Right ventricle myocardium inferior (tissue), 1 donor: ENCODE measurements around the gene HNRNPL. TPM values are rescaled to one million over a fixed set of nuclear protein-coding genes. Genes with fewer than 3 reads are reported as not detected.
"Not testable (repeated sequence)": the region's sequence is repeated elsewhere in the genome, so short reads cannot be mapped to it uniquely, and the experiment has no call there.

ENCODE experiments used
- ATAC-seq: fragments of 200-7000 bp; cut with Tn5 transposase; one replicate; pipeline ENCODE4 v1.9.1; 2020; ENCODE audit warnings: mild to moderate bottlenecking, moderate library complexity
- DNase-seq: peaks from one replicate; pipeline ENCODE4 v3.0.0; 2021; ENCODE audit errors: missing footprints
- intact Hi-C: fragments of 100-400 bp; cut with DNase I; formaldehyde crosslinking; loops from one replicate; pipeline ENCODE4 v1.11.0; 2022
- long read RNA-seq: library from polyadenylated mRNA; unstranded; transcript quantifications from one replicate; pipeline ENCODE4 v2.0.0, GENCODE V29; 2021
- total RNA-seq: library from RNA; stranded (reverse); fragmentation: NEBNext Ultra II Directional; extraction: Animal tissue kit (Norgen Biotek cat#: 25700); gene quantifications from one replicate; pipeline ENCODE4 v1.2.1, GENCODE V29; 2021
- donor health status: DM: no; HTN: yes; CAD: no; lungs with severe emphysema.

The HNRNPL gene
- 184 TPM for total RNA-seq
- long read RNA-seq, transcript HNRNPL-201 (13 exons, 2,471 nt) = major isoform, 42 of 63 reads
- long read RNA-seq, partial matches to known transcripts = 9 of 63 reads
- long read RNA-seq, other reads (novel, unspliced or antisense) = 7 of 63 reads

GRCh38 chr19:38849860-38850435 is at the start of gene HNRNPL:
HNRNPL (minus strand) TSS chr19:38849986; CDS start chr19:38849966, 20 bp downstream.
- intact Hi-C loops = loop anchor here (1.0 to 10.0 kb wide), 4 partner anchors 19 to 1435 kb away; partner anchors contain the start of genes ACTN4, AKT2, ECH1 and NFKBIB
- DNase-seq = peak; percentile 99
- peak; percentile 81 for ATAC-seq

- intact Hi-C loops = loop anchor here (1.0 to 5.0 kb wide), 3 partner anchors 32 to 282 kb away; partner anchors contain the start of genes EIF3K, HNRNPL, MAP4K1 and MRPS12
- ATAC-seq (no peak), DNase-seq (no peak)
Measured at GRCh38 chr19:38898788-38899446, 49.1 kb upstream of the HNRNPL start.

- DNase-seq (no peak), ATAC-seq (no peak)
- intact Hi-C loops = loop anchor here (5.0 kb wide), 1 partner anchor 278 kb away; the partner anchor contains the start of genes EIF3K and MAP4K1
Measured at GRCh38 chr19:38894968-38895367, 45.2 kb upstream of the HNRNPL start.

- ATAC-seq = no peak
Measured at GRCh38 chr19:38893341-38893771, 43.6 kb upstream of the HNRNPL start.

GRCh38 chr19:38892841-38893240 is 43.1 kb upstream of the HNRNPL start:
- intact Hi-C loops = no loop called here
- no peak for ATAC-seq
- DNase-seq = no peak

More at GRCh38 chr19:38893341-38893771, 43.6 kb upstream of the HNRNPL start:
- no peak for DNase-seq
- intact Hi-C loops = no loop called here

- intact Hi-C loops = no loop called here
- no peak for ATAC-seq
- no peak for DNase-seq
Measured at GRCh38 chr19:38891771-38892170, 42.0 kb upstream of the HNRNPL start.

GRCh38 chr19:38890686-38891085 is 40.9 kb upstream of the HNRNPL start:
- DNase-seq (no peak), ATAC-seq (peak; percentile 77)
- intact Hi-C loops = no loop called here

- DNase-seq (no peak), ATAC-seq (no peak)
- intact Hi-C loops = no loop called here
Measured at GRCh38 chr19:38889803-38890202, 40.0 kb upstream of the HNRNPL start.

- intact Hi-C loops = no loop called here
- ATAC-seq = no peak
- DNase-seq = no peak
Measured at GRCh38 chr19:38888876-38889275, 39.1 kb upstream of the HNRNPL start.

- DNase-seq, ATAC-seq, intact Hi-C loops: not testable (repeated sequence)
Measured at GRCh38 chr19:38884691-38885090, 34.9 kb upstream of the HNRNPL start.

- DNase-seq (no peak), ATAC-seq (no peak)
- intact Hi-C loops = no loop called here
Measured at GRCh38 chr19:38883286-38883685, 33.5 kb upstream of the HNRNPL start.

GRCh38 chr19:38880882-38881609 is 31.3 kb upstream of the HNRNPL start:
- no peak for ATAC-seq
- intact Hi-C loops = no loop called here
- DNase-seq = no peak

- intact Hi-C loops = no loop called here
- ATAC-seq (no peak), DNase-seq (no peak)
Measured at GRCh38 chr19:38880076-38880881, 30.5 kb upstream of the HNRNPL start.

- intact Hi-C loops = no loop called here
- ATAC-seq = no peak
- DNase-seq = no peak
Measured at GRCh38 chr19:38879400-38879751, 29.6 kb upstream of the HNRNPL start.

- no peak for DNase-seq
- intact Hi-C loops = no loop called here
- ATAC-seq = no peak
Measured at GRCh38 chr19:38878575-38879399, 29.0 kb upstream of the HNRNPL start.

GRCh38 chr19:38877781-38878574 is 28.2 kb upstream of the HNRNPL start, which contains the start of gene RINL:
RINL (minus strand) TSS chr19:38878275; CDS start chr19:38876742, 1,533 bp downstream.
- intact Hi-C loops = no loop called here
- DNase-seq (no peak), ATAC-seq (peak; percentile 36)
